Stimulated activated naive CD8-positive, alpha-beta T cell treated with anti-CD3 and anti-CD28 coated beads, Interleukin-15, Interleukin-2, amounts not matched to agents 100 ng/mL and 50 ng/mL, for 24 hours (primary cell): ENCODE measurements around the gene TBC1D10A.
"Not testable (repeated sequence)": the region's sequence is repeated elsewhere in the genome, so short reads cannot be mapped to it uniquely, and the experiment has no call there.

ENCODE experiments used
- H3K27ac Mint-ChIP-seq: one replicate; pipeline ENCODE4 v1.8.0; 2021; ENCODE audit warnings: mild to moderate bottlenecking, mixed read lengths
- H3K27me3 Mint-ChIP-seq: one replicate; pipeline ENCODE4 v1.8.0; 2021; ENCODE audit warnings: mixed read lengths
- H3K36me3 Mint-ChIP-seq: one replicate; pipeline ENCODE4 v1.8.0; 2021; ENCODE audit warnings: low read depth, mixed read lengths
- H3K4me1 Mint-ChIP-seq: one replicate; pipeline ENCODE4 v1.8.0; 2021; ENCODE audit warnings: low read depth, mixed read lengths
- H3K4me3 Mint-ChIP-seq: one replicate; pipeline ENCODE4 v1.8.0; 2021; ENCODE audit warnings: mild to moderate bottlenecking, mixed read lengths
- H3K9me3 Mint-ChIP-seq: one replicate; pipeline ENCODE4 v1.8.0; 2021; ENCODE audit warnings: mixed read lengths

TBC1D10A gene

GRCh38 chr22:30356449-30357235 lies 29.9 kb upstream of the TBC1D10A start, which contains the start of the genes CCDC157 and SF3A1:
Gene CCDC157, plus strand, starts transcription at chr22:30357007. Its CDS starts 8,994 bp downstream, at chr22:30366001.
Gene SF3A1, minus strand, starts transcription at chr22:30356894. Its CDS starts 102 bp downstream, at chr22:30356792.
- no peaks in the 10 kb centered on the region for H3K27me3 Mint-ChIP-seq
- H3K4me1 Mint-ChIP-seq = peaks cover 48% of the 10 kb centered on the region
- H3K27ac Mint-ChIP-seq = peak within 1 kb of the TSS; percentile 88

DNA sequence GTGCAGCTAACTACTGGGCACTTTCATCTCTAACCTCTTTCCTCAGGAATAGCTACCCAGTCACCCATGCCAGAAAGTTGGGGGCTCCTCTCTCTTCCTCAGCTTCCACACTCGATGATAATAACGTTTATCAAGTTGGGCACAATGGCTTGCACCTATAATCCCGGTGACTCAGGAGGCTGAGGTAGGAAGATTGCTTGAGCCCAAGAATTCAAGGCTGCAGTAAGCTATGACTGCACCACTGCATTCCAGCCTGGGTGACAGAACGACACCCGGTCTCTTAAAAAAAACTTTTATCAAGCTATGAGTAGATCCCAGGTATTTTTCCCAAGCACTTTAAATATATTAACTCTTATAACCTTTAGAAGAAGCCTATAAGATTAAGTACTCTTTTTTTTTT lies 27.9 kb upstream of the TBC1D10A start:
- no peaks in the 10 kb centered on the region for H3K9me3 Mint-ChIP-seq
- H3K4me1 Mint-ChIP-seq = peaks cover 68% of the 10 kb centered on the region
- peak overlapping the region; percentile 96 for H3K4me3 Mint-ChIP-seq
- H3K27ac Mint-ChIP-seq = peak overlapping the region; percentile 75
- H3K36me3 Mint-ChIP-seq = peaks cover 54% of the 10 kb centered on the region
- H3K27me3 Mint-ChIP-seq = no peaks in the 10 kb centered on the region

More at GRCh38 chr22:30356449-30357235, 29.9 kb upstream of the TBC1D10A start, which contains the start of the genes CCDC157 and SF3A1:
- H3K4me3 Mint-ChIP-seq = peak within 1 kb of the TSS; percentile 96
- H3K36me3 Mint-ChIP-seq = peaks cover 36% of the 10 kb centered on the region
- no peaks in the 10 kb centered on the region for H3K9me3 Mint-ChIP-seq

DNA sequence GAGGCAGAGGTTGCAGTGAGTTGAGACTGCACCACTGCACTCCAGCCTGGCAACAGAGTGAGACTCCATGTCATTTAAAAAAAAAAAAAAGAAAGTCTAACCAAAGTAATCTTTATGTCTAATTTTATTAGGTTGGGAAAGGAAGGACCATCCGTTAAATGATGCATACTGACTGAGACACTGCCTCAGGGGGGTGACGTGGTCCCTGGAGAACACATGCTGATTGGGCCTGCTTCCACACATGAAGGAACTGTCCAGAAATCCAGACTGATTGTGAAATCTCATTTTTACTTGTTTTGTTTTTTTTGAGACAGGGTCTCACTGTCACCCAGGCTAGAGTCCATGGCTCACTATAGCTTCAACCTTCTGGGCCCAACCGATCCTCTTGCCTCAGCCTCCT lies 24.5 kb upstream of the TBC1D10A start:
- no peaks in the 10 kb centered on the region for H3K27me3 Mint-ChIP-seq
- H3K4me1 Mint-ChIP-seq = peaks cover 87% of the 10 kb centered on the region
- H3K27ac Mint-ChIP-seq = peak overlapping the region; percentile 40
- H3K4me3 Mint-ChIP-seq = no peak overlapping the region
- H3K9me3 Mint-ChIP-seq = no peaks in the 10 kb centered on the region
- peaks cover 80% of the 10 kb centered on the region for H3K36me3 Mint-ChIP-seq

DNA sequence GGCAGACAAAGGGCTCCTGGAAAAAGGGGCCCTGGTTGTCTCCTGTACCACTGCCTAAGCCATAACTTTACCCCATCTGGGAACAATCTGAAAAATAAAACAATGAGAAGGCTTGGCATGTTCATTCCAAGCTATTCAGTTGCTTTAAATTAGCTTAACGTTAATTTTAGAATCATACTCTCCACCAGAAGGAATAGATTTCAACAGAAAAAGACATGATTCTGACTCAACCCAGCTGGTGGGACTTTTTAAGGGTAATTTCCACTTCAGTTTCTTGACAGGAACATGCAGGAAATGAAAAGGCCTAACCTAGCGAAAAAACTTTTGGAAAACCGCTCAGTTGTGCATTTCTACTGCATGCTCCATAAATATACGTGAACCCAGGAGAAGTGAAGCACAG lies 22.1 kb upstream of the TBC1D10A start:
- Mint-ChIP-seq H3K4me3 (peak overlapping the region; percentile 27), H3K27me3 (no peaks in the 10 kb centered on the region), H3K4me1 (peaks cover 71% of the 10 kb centered on the region), H3K27ac (peak overlapping the region; percentile 81), H3K9me3 (no peaks in the 10 kb centered on the region), H3K36me3 (peaks cover 86% of the 10 kb centered on the region)

DNA sequence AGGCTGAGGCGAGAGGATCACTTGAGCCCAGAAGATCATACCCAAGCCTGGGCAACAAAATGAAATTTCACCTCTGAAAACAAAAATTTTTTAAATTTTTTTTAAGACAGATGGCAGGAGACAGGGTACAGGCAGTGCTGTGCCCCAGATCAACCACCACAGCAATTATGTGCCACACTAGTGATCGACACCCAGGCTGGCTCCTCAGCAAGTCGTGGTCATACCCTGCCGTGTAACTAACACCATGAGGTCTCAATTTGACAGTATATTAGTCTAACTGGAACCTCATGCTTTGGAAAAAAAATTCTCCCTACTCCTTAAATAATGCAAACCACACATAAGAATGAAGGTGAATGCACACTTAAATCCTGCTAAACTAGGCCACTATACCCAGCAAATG lies 21.7 kb upstream of the TBC1D10A start:
- no peaks in the 10 kb centered on the region for H3K9me3 Mint-ChIP-seq
- H3K4me1 Mint-ChIP-seq = peaks cover 67% of the 10 kb centered on the region

DNA sequence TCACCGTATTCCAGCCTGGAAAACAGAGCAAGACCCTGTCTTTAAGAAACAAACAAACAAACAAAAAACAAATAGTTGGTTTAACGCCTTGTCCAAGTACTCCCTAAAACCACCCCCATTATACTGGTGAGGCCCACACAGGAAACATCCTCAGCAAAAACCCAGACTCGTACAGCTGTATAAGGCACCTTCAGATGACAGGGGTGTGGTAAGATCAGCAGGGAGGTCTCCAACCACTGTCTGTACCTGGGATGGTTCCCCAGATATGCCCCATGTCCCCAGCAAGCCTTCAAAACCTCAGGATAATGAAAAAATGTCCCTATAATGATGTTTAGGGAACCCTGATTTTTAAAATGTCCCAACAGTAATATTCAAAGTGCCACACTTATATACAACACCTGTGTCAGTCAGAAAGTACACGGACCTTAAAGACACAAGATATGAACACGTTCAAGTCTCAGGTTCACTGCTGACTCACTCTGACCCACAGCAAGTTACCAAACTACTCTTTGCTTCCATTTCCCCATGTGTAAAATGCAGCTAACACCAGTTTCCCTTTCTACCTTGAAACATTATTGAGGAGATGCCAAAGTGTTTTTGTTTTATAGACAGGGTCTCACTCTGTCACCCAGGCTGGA lies 20.6 kb upstream of the TBC1D10A start:
- Mint-ChIP-seq H3K4me1 (peaks cover 60% of the 10 kb centered on the region), H3K4me3 (peak overlapping the region; percentile 55), H3K27me3 (no peaks in the 10 kb centered on the region), H3K27ac (peak overlapping the region; percentile 86), H3K9me3 (no peaks in the 10 kb centered on the region), H3K36me3 (peaks cover 90% of the 10 kb centered on the region)

More for the DNA sequence above, 21.7 kb upstream of the TBC1D10A start:
- peaks cover 87% of the 10 kb centered on the region for H3K36me3 Mint-ChIP-seq
- peak overlapping the region; percentile 81 for H3K27ac Mint-ChIP-seq
- peak overlapping the region; percentile 27 for H3K4me3 Mint-ChIP-seq
- H3K27me3 Mint-ChIP-seq = no peaks in the 10 kb centered on the region

- Mint-ChIP-seq H3K27ac (peak overlapping the region; percentile 55), H3K36me3 (peaks cover 84% of the 10 kb centered on the region), H3K9me3 (no peaks in the 10 kb centered on the region), H3K27me3 (no peaks in the 10 kb centered on the region), H3K4me3 (no peak overlapping the region), H3K4me1 (peaks cover 36% of the 10 kb centered on the region)
These were observed 17.9 kb upstream of the TBC1D10A start for GRCh38 chr22:30344447-30345200.

DNA sequence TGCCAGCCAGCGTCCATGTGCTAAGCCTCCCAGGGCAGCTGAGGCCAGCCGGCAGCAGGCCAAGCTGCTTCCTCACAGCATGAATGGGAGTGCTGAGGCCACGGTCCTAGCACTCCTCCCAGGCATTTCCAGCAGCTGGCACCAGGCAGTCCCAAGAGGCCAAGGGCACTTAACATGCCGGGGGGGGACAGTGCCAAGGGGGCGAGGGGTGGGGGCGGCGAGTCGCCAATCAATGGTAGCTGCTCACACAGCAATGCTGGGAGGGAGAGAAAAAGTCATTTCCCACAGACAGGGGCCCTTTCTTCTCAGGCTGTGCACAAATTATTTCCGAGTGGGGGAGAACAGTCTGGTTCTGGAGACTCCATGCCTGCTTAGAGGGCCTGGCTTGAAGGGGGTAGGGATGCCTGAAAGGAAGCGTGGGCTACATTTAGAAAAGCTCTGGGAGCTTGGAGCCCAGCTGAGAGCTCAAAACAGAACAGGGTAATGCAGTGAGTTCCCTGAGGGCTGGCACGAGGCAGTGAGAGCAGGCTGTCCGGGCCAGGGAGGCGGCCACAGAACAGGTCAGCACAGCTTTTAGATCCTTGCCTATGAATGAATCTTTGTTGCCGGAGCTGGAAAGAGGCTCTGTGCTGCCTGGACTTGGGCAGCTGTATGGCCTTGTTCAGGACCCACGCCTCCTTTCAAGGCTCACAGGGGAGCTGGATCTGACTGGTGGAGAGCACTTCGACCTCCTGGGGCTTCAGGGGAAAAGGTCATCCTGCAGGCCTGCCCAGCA lies 14.4 kb upstream of the TBC1D10A start:
- Mint-ChIP-seq H3K36me3 (peaks cover 90% of the 10 kb centered on the region), H3K27me3 (no peaks in the 10 kb centered on the region), H3K4me3 (no peak overlapping the region), H3K9me3 (no peaks in the 10 kb centered on the region), H3K27ac (no peak overlapping the region), H3K4me1 (peaks cover 6% of the 10 kb centered on the region)

- Mint-ChIP-seq H3K36me3 (peaks cover 86% of the 10 kb centered on the region), H3K4me3 (no peak overlapping the region), H3K9me3 (no peaks in the 10 kb centered on the region), H3K27me3 (no peaks in the 10 kb centered on the region), H3K27ac (no peak overlapping the region), H3K4me1 (peaks cover 18% of the 10 kb centered on the region)
These were observed 12.1 kb upstream of the TBC1D10A start for GRCh38 chr22:30338802-30339201.

DNA sequence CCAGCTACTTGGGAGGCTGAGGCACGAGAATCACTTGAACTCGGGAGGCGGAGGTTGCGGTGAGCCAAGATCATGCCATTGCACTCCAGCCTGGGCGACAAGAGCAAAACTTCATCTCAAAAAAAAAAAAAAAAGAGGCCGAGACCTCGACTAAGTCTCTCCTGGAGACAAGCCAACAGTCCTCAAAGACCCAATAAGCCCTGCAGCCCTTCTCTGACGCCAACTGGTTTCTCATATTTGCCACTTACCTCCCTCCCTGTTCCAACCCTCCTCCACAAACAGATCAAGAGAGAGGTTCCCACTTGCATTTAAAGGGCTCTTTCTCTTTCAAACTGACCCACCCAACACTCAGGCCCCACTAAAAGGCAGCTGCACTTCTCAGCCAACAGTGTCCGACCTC lies 11.6 kb upstream of the TBC1D10A start:
- H3K36me3 Mint-ChIP-seq = peaks cover 86% of the 10 kb centered on the region
- H3K9me3 Mint-ChIP-seq, H3K27ac Mint-ChIP-seq, H3K27me3 Mint-ChIP-seq, H3K4me3 Mint-ChIP-seq: not testable (repeated sequence)
- peaks cover 22% of the 10 kb centered on the region for H3K4me1 Mint-ChIP-seq

- H3K9me3 Mint-ChIP-seq = no peaks in the 10 kb centered on the region
- no peak overlapping the region for H3K27ac Mint-ChIP-seq
- H3K4me1 Mint-ChIP-seq = peaks cover 22% of the 10 kb centered on the region
- no peaks in the 10 kb centered on the region for H3K27me3 Mint-ChIP-seq
- H3K36me3 Mint-ChIP-seq = peaks cover 86% of the 10 kb centered on the region
- no peak overlapping the region for H3K4me3 Mint-ChIP-seq
These were observed 10.7 kb upstream of the TBC1D10A start for GRCh38 chr22:30337461-30337778.

DNA sequence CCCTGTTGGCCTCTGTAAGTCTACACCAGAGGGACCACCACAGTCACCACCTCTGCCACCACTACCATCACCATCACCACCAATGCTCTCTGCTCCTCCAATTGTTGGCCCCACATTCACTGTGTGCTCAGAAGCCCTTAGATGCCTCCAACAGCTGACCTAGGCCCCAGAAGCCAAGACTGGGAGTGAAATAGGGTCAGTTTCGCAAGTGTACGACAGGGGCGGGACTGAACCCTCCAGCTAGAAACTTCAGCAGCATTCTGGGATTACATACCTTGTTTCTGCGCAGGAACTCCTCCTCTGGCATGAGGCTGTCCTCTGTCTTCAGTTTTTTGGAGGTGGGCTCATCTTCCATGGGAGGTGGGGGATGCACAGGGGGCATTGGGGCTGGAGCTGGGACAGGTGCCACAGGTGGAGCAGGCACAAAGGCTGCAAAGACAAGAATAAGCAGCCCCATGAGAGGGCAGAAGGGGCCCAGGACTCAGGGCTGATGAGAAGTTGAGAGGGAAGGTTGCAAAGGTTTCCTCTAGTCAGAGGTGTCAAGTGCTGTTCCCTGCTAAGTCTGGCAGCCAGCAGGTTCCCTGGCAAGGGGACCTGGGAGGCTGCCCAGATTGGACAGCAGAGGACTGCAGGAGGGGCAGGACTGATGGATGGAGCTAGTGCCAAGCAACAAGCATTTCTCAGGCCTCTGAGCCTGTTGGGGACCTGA lies 10.2 kb upstream of the TBC1D10A start:
- H3K27ac Mint-ChIP-seq = no peak overlapping the region
- H3K4me1 Mint-ChIP-seq = peaks cover 22% of the 10 kb centered on the region
- no peaks in the 10 kb centered on the region for H3K27me3 Mint-ChIP-seq
- no peaks in the 10 kb centered on the region for H3K9me3 Mint-ChIP-seq
- peaks cover 86% of the 10 kb centered on the region for H3K36me3 Mint-ChIP-seq
- H3K4me3 Mint-ChIP-seq = no peak overlapping the region

- Mint-ChIP-seq H3K4me1 (peaks cover 22% of the 10 kb centered on the region), H3K27me3 (no peaks in the 10 kb centered on the region), H3K36me3 (peaks cover 83% of the 10 kb centered on the region), H3K9me3 (no peaks in the 10 kb centered on the region), H3K27ac (peak overlapping the region; percentile 26), H3K4me3 (no peak overlapping the region)
These were observed 8.5 kb upstream of the TBC1D10A start for GRCh38 chr22:30335236-30335635.

DNA sequence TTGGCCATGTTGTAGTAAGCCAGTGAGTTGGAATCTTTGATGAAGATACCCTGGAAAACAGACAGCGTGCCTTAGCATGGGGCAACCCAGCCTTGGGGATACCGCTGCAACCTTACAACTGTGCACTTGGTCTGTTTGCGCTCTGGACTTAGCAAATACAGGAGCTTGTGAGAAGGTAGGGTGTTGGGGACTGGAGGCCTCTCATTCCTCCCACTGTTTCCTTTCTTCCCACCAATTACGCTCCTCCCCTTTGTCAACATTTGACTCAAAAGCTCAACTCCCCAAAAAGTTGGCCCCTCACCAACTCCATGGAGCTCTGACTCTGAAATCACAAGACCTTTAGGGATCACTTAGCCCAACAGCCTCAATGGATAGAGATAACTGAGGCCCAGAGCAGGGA lies 7.9 kb upstream of the TBC1D10A start:
- Mint-ChIP-seq H3K4me1 (peaks cover 22% of the 10 kb centered on the region), H3K27ac (peak overlapping the region; percentile 26), H3K27me3 (no peaks in the 10 kb centered on the region), H3K36me3 (peaks cover 77% of the 10 kb centered on the region), H3K9me3 (no peaks in the 10 kb centered on the region), H3K4me3 (no peak overlapping the region)
